Activated CD4-positive, alpha-beta memory T cell treated with anti-CD3 and anti-CD28 coated beads for 36 hours (primary cell): ENCODE data around the gene ABCA1. TPM values are rescaled to one million over a fixed set of nuclear protein-coding genes. Genes with fewer than 3 reads are reported as not detected.

Source experiments
- CTCF ChIA-PET: fragments of 350-600 bp; sonication (Branson Sonifier 250); formaldehyde crosslinking; loops from one replicate; lab custom pipeline; 2021; ENCODE audit warnings: antibody characterized with exemption, inconsistent platforms; lab: Charles Lee
- POLR2A ChIA-PET: fragments of 350-600 bp; sonication (Branson Sonifier 250); formaldehyde crosslinking; loops from one replicate; lab custom pipeline; 2021; ENCODE audit warnings: antibody characterized with exemption; lab: Charles Lee
- DNase-seq: peaks from one replicate; pipeline ENCODE4 v3.0.0-alpha.2; 2020
- H3K27ac Mint-ChIP-seq: one replicate; pipeline ENCODE4 v1.8.0; 2021; ENCODE audit warnings: mixed read lengths
- H3K27me3 Mint-ChIP-seq: one replicate; pipeline ENCODE4 v1.8.0; 2021; ENCODE audit warnings: mixed read lengths
- H3K36me3 Mint-ChIP-seq: one replicate; pipeline ENCODE4 v1.8.0; 2021; ENCODE audit warnings: mixed read lengths
- H3K4me1 Mint-ChIP-seq: one replicate; pipeline ENCODE4 v1.8.0; 2021; ENCODE audit warnings: low read depth, mixed read lengths
- H3K4me3 Mint-ChIP-seq: one replicate; pipeline ENCODE4 v1.8.0; 2021; ENCODE audit warnings: mild to moderate bottlenecking, mixed read lengths
- H3K9me3 Mint-ChIP-seq: one replicate; pipeline ENCODE4 v1.8.0; 2021; ENCODE audit warnings: mixed read lengths
- intact Hi-C: fragments of 100-400 bp; cut with micrococcal nuclease; formaldehyde crosslinking; loops from one replicate; pipeline ENCODE4 v1.15.1; 2023
- total RNA-seq, 2 experiments: library from RNA; stranded (reverse); gene quantifications; one replicate each; pipeline ENCODE4 v1.2.3, GENCODE V29; 2021

ABCA1 gene
- total RNA-seq, 2 experiments from 2014 or later: 6.1 TPM

GRCh38 chr9:104879555-104880309 lies 48.2 kb downstream of the ABCA1 start:
- Mint-ChIP-seq H3K36me3 (no peaks in the 10 kb centered on the region), H3K9me3 (no peaks in the 10 kb centered on the region), H3K4me1 (no peaks in the 10 kb centered on the region), H3K4me3 (no peak overlapping the region), H3K27me3 (no peaks in the 10 kb centered on the region), H3K27ac (no peak overlapping the region)
- CTCF ChIA-PET: no interaction called here
- POLR2A ChIA-PET: no interaction called here
- intact Hi-C loops: no loop called here
- no peak for DNase-seq

- Mint-ChIP-seq H3K27me3 (no peaks in the 10 kb centered on the region), H3K36me3 (no peaks in the 10 kb centered on the region), H3K9me3 (no peaks in the 10 kb centered on the region), H3K4me1 (peaks cover 5% of the 10 kb centered on the region), H3K4me3 (no peak overlapping the region), H3K27ac (no peak overlapping the region)
- ChIA-PET POLR2A (no interaction called here), CTCF (interaction anchor here (1.4 kb wide), 1 partner anchor 13 kb away, joined by 3 read pairs; no protein-coding TSS in a partner anchor)
- intact Hi-C loops: no loop called here
- no peak for DNase-seq
Observed at GRCh38 chr9:104876587-104876986, 51.4 kb downstream of the ABCA1 start.

DNA sequence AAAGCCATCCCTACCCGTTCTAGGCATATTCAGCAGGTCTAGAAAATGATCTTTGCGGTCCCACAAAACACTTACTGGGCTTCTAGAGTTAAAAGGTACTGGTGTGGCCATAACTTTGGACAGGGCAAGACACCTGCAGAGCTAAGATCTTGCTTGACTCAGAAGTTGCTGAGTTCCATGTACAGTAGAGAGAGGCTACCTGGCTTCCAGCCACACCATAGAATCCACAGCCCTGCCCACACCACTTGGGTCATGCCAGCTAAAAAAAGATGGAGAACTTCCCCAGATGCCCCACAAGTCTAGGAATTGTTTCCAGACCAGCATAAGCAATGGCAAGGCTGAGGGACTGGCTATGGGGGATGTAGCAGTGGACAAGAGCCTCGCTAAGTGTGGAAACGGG lies 52.1 kb downstream of the ABCA1 start:
- Mint-ChIP-seq H3K36me3 (no peaks in the 10 kb centered on the region), H3K9me3 (no peaks in the 10 kb centered on the region), H3K4me1 (peaks cover 5% of the 10 kb centered on the region), H3K4me3 (no peak overlapping the region), H3K27ac (no peak overlapping the region), H3K27me3 (no peaks in the 10 kb centered on the region)
- intact Hi-C loops: no loop called here
- ChIA-PET CTCF (no interaction called here), POLR2A (no interaction called here)
- no peak for DNase-seq

DNA sequence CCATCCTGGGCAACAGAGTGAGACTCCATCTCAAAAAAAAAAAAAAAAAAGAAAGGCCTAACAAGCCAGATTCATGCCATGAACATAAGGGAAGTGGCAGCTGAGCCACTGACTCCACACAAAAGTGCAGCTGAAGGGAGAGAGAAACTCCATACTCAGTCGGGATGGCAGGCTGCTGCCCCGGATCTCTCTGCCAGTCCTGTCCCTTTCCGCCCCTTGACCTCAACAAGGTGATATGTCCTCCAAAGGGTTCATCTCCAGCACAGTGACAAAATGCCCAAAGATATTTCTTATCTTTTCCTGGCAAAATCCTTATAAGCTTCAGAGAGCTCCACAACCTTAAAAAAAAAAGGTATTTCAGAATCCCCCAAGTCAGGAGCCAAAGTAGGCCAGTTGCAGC lies 52.6 kb downstream of the ABCA1 start:
- intact Hi-C loops: no loop called here
- Mint-ChIP-seq H3K36me3 (no peaks in the 10 kb centered on the region), H3K4me3 (no peak overlapping the region), H3K27me3 (no peaks in the 10 kb centered on the region), H3K9me3 (no peaks in the 10 kb centered on the region), H3K4me1 (peaks cover 5% of the 10 kb centered on the region), H3K27ac (no peak overlapping the region)
- ChIA-PET CTCF (no interaction called here), POLR2A (no interaction called here)
- no peak for DNase-seq

DNA sequence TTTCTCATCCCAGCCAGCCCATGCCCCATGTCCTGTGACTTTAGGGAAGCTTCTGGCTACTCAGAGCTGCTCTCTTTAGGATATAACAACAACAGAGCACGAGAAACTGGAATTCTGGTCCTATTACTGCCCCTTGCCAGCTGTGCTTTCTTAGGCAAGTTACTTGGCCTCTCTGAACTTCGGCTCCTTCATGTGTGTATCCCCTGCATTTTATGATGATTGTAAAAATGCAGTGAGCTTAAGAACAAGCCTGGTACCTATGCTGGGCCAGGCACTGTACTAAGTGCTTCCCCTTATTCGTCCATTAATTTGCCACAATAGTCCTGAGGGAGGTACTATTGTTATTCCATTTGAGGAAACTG lies 54.5 kb downstream of the ABCA1 start:
- Mint-ChIP-seq H3K36me3 (no peaks in the 10 kb centered on the region), H3K27ac (no peak overlapping the region), H3K9me3 (no peaks in the 10 kb centered on the region), H3K27me3 (no peaks in the 10 kb centered on the region), H3K4me1 (peaks cover 5% of the 10 kb centered on the region), H3K4me3 (no peak overlapping the region)
- POLR2A ChIA-PET: no interaction called here
- CTCF ChIA-PET: interaction anchor here (1.0 to 1.2 kb wide), 2 partner anchors 11 to 287 kb away, joined by 3 to 6 read pairs; no protein-coding TSS in a partner anchor
- intact Hi-C loops: no loop called here
- DNase-seq: no peak

DNA sequence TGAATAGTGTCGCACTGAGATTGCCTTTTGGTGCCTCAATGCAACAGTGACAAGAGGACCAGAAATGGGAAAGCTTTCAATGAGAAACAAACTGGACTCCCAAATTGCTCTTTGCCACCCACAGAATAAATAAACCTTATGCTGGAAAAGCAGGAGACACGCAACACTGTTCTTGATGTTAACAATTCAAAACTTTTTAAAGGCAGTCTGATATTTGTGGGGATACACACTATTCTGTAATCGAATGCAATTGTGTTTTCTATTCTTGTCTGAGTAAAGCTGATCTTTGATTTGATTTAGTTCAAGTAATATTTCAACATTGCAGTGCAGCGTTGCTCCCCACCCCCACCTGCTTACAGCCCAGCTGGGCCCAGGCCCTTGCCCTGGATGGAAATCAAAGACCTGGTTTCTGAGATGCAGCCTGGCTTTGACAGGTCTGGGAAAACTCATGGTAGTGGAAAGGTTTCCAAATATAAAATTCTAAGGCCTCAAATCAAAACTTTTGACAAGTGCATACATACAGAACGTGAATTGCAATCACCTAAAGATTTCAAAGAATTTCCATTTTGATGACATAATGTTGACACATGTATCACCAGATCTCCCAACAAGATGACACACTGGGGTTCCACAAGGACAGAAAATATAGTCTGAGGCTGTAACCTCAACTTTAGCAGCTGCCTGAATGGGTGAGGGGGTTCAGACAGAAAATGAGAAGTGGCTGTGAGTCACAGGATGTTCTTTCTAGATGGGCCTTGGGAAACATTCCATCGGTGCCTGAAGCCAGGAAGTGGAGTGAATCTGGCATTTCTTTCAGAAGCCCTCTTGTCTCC lies 55.1 kb downstream of the ABCA1 start:
- no peak for DNase-seq
- intact Hi-C loops: no loop called here
- no peak overlapping the region for H3K4me3 Mint-ChIP-seq
- H3K27ac Mint-ChIP-seq: no peak overlapping the region
- ChIA-PET CTCF (interaction anchor here (0.8 to 1.2 kb wide), 3 partner anchors 10 to 288 kb away, joined by 3 to 6 read pairs (median 5); no protein-coding TSS in a partner anchor), POLR2A (no interaction called here)
- H3K9me3 Mint-ChIP-seq: no peaks in the 10 kb centered on the region
- H3K4me1 Mint-ChIP-seq: peaks cover 5% of the 10 kb centered on the region
- H3K36me3 Mint-ChIP-seq: no peaks in the 10 kb centered on the region
- H3K27me3 Mint-ChIP-seq: no peaks in the 10 kb centered on the region

GRCh38 chr9:104871961-104872527 lies 55.9 kb downstream of the ABCA1 start:
- Mint-ChIP-seq H3K4me3 (no peak overlapping the region), H3K27me3 (no peaks in the 10 kb centered on the region), H3K4me1 (peaks cover 5% of the 10 kb centered on the region), H3K9me3 (no peaks in the 10 kb centered on the region), H3K36me3 (no peaks in the 10 kb centered on the region), H3K27ac (no peak overlapping the region)
- ChIA-PET CTCF (no interaction called here), POLR2A (no interaction called here)
- intact Hi-C loops: no loop called here
- no peak for DNase-seq

DNA sequence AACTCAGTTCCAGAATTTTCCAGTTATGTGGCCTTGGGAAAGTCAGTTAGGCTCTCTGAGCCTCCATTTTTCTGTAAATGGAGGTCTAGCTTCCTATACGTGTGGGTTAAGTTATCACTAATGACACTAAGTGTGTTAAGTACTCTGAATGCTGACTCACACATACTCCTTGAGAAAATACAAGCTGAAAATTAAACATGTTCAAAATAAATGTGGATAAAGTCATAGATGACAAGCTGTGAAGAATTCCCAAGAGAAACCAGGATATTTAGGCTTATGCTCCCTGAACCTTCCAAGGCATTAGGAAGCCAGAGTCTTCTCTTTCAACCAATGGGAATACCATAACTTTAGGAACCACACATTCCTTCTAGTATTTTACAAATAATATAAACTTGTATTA lies 58.1 kb downstream of the ABCA1 start:
- POLR2A ChIA-PET: no interaction called here
- intact Hi-C loops: loop anchor here (10.0 kb wide), 2 partner anchors 55 to 125 kb away; partner anchors contain the start of gene ABCA1
- Mint-ChIP-seq H3K27ac (no peak overlapping the region), H3K36me3 (no peaks in the 10 kb centered on the region), H3K4me1 (peaks cover 5% of the 10 kb centered on the region), H3K9me3 (no peaks in the 10 kb centered on the region), H3K27me3 (no peaks in the 10 kb centered on the region), H3K4me3 (no peak overlapping the region)
- CTCF ChIA-PET: interaction anchor here (0.6 kb wide), 1 partner anchor 339 kb away, joined by 3 read pairs; no protein-coding TSS in a partner anchor
- no peak for DNase-seq

- no peaks in the 10 kb centered on the region for H3K9me3 Mint-ChIP-seq
- H3K36me3 Mint-ChIP-seq: no peaks in the 10 kb centered on the region
- peaks cover 5% of the 10 kb centered on the region for H3K4me1 Mint-ChIP-seq
- ChIA-PET CTCF (interaction anchor here (1.1 kb wide), 1 partner anchor 546 kb away, joined by 4 read pairs; no protein-coding TSS in a partner anchor), POLR2A (no interaction called here)
- intact Hi-C loops: loop anchor here (10.0 kb wide), 2 partner anchors 56 to 126 kb away; partner anchors contain the start of gene ABCA1
- no peaks in the 10 kb centered on the region for H3K27me3 Mint-ChIP-seq
- no peak overlapping the region for H3K4me3 Mint-ChIP-seq
- no peak overlapping the region for H3K27ac Mint-ChIP-seq
- no peak for DNase-seq
Observed at GRCh38 chr9:104868687-104869404, 59.1 kb downstream of the ABCA1 start.

DNA sequence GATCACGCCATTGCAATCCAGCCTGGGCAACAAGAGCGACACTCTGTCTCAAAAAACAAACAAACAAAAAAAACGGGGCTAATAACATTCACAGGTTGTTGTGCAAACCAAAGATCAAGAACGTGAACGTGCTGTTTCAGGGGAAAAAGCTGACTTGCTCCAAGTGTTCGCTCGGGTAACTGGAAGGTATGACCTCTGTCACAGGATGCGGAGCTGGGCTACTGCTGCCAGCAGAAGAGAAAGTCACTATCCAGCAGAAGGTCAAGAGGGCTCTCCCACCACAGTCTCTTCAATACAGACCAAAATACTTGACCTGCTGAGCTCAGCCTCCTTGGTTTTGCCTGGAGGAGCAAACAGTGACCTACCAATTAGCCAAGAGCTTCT lies 59.7 kb downstream of the ABCA1 start:
- H3K4me3 Mint-ChIP-seq: no peak overlapping the region
- H3K27me3 Mint-ChIP-seq: no peaks in the 10 kb centered on the region
- H3K36me3 Mint-ChIP-seq: no peaks in the 10 kb centered on the region
- intact Hi-C loops: loop anchor here (10.0 kb wide), 2 partner anchors 57 to 127 kb away; partner anchors contain the start of gene ABCA1
- H3K4me1 Mint-ChIP-seq: peaks cover 6% of the 10 kb centered on the region
- no peaks in the 10 kb centered on the region for H3K9me3 Mint-ChIP-seq
- no peak for DNase-seq
- no peak overlapping the region for H3K27ac Mint-ChIP-seq
- POLR2A ChIA-PET: no interaction called here
- CTCF ChIA-PET: interaction anchor here (1.1 kb wide), 1 partner anchor 547 kb away, joined by 4 read pairs; no protein-coding TSS in a partner anchor

- no peaks in the 10 kb centered on the region for H3K36me3 Mint-ChIP-seq
- no peaks in the 10 kb centered on the region for H3K27me3 Mint-ChIP-seq
- H3K9me3 Mint-ChIP-seq: no peaks in the 10 kb centered on the region
- intact Hi-C loops: loop anchor here (10.0 kb wide), 2 partner anchors 59 to 129 kb away; partner anchors contain the start of gene ABCA1
- DNase-seq: no peak
- ChIA-PET POLR2A (no interaction called here), CTCF (no interaction called here)
- peaks cover 3% of the 10 kb centered on the region for H3K4me1 Mint-ChIP-seq
- H3K4me3 Mint-ChIP-seq: no peak overlapping the region
- H3K27ac Mint-ChIP-seq: no peak overlapping the region
Observed at GRCh38 chr9:104866191-104866590, 61.8 kb downstream of the ABCA1 start.
